HCT116 (cell line): ENCODE results near the gene ITPK1. TPM values are rescaled to one million over a fixed set of nuclear protein-coding genes. Genes with fewer than 3 reads are reported as not detected.

ENCODE experiments used
- ATAC-seq: fragments of 200-7000 bp; cut with Tn5 transposase; 2 replicates; pipeline ENCODE4 v1.9.1; 2020; ENCODE audit warnings: mild to moderate bottlenecking, moderate library complexity
- BruUV-seq: library from RNA; stranded (reverse); fragments of 400-500 nt; replicated peaks from 2 replicates; lab custom pipeline; 2021; lab: Mats Ljungman, UMichigan
- CTCF ChIA-PET: fragments of 300-600 bp; sonication (Branson Sonifier 250); formaldehyde crosslinking; loops from one replicate; lab custom pipeline; 2021; ENCODE audit warnings: antibody characterized with exemption; lab: Charles Lee
- POLR2A ChIA-PET: fragments of 300-600, 350-600 bp; sonication (Branson Sonifier 250); formaldehyde crosslinking; loops from one replicate; lab custom pipeline; 2021; ENCODE audit warnings: antibody characterized with exemption; lab: Charles Lee
- RAD21 ChIA-PET, 2 experiments: fragments of 300-600 bp; sonication (Branson Sonifier 250); formaldehyde crosslinking; loops; one replicate each; lab custom pipeline; 2023; ENCODE audit warnings: low total read pairs in 2 of 2; ENCODE audit not compliant: uncharacterized antibody in 2 of 2, unreplicated experiment in 2 of 2, low non-redundant PET in 1 of 2; lab: Charles Lee
- DNase-seq: peaks from one replicate; pipeline ENCODE4 v3.0.0-alpha.2; 2010; ENCODE audit warnings: low read depth, low spot score
- H2AFZ ChIP-seq: fragments of 200-600 bp; shearing (Covaris generic), sonication (generic); 2 replicates; pipeline ENCODE4 v1.6.1; 2017; ENCODE audit warnings: low read depth, mixed run types, mixed read lengths, antibody characterized with exemption, low read length; ENCODE audit not compliant: poor library complexity, severe bottlenecking
- H3K27ac ChIP-seq: 2 replicates; pipeline ENCODE4 v1.5.1; 2012; ENCODE audit warnings: low read depth, low read length
- H3K27me3 ChIP-seq: fragments of 200-600 bp; sonication (generic); 2 replicates; pipeline ENCODE4 v1.6.1; 2016; ENCODE audit warnings: mixed run types, low read length, mixed read lengths; ENCODE audit not compliant: insufficient read depth
- H3K36me3 ChIP-seq, 2 experiments: fragments of 200-500 bp in 1 of 2; fragments of 200-600 bp in 1 of 2; sonication (Bioruptor generic) in 1 of 2; sonication (generic) in 1 of 2; 2 replicates each; pipeline versions ENCODE4 v1.5.1 to v1.6.1; 2014 to 2016; ENCODE audit warnings: low read length in 2 of 2, inconsistent platforms in 1 of 2, mixed read lengths in 1 of 2, mixed run types in 1 of 2; ENCODE audit not compliant: insufficient read depth in 2 of 2, control insufficient read depth in 1 of 2
- H3K4me1 ChIP-seq, 2 experiments: fragments of 200-600 bp in 1 of 2; sonication (generic) in 1 of 2; 2 replicates each; pipeline versions ENCODE4 v1.5.1 to v1.6.1; 2012 to 2017; ENCODE audit warnings: low read length in 2 of 2, inconsistent platforms in 1 of 2, mild to moderate bottlenecking in 1 of 2, mixed read lengths in 1 of 2, mixed run types in 1 of 2, moderate library complexity in 1 of 2; ENCODE audit not compliant: insufficient read depth in 2 of 2, control insufficient read depth in 1 of 2
- H3K4me2 ChIP-seq: fragments of 200-600 bp; sonication (generic); 2 replicates; pipeline ENCODE4 v1.6.1; 2017; ENCODE audit warnings: mixed run types, low read length, mixed read lengths
- H3K4me3 ChIP-seq, 2 experiments: fragments of 200-600 bp in 1 of 2; sonication (generic) in 1 of 2; replicated peaks in 1 of 2; 2 replicates each; pipeline ENCODE4 v1.5.1; 2011 to 2016; ENCODE audit warnings: low read length in 2 of 2, control low read depth in 1 of 2, low read depth in 1 of 2, mild to moderate bottlenecking in 1 of 2, mixed read lengths in 1 of 2, mixed run types in 1 of 2
- H3K79me2 ChIP-seq: fragments of 200-600 bp; sonication (generic); 2 replicates; pipeline ENCODE4 v1.6.1; 2017; ENCODE audit warnings: mild to moderate bottlenecking, mixed run types, low read length, moderate library complexity, mixed read lengths; ENCODE audit not compliant: insufficient read depth
- H3K9ac ChIP-seq: fragments of 200-600 bp; sonication (generic); 2 replicates; pipeline ENCODE4 v1.6.1; 2016; ENCODE audit warnings: low read length, mixed read lengths
- H3K9me2 ChIP-seq: fragments of 200-600 bp; sonication (generic), shearing (Covaris generic); 2 replicates; pipeline ENCODE4 v1.6.1; 2017; ENCODE audit warnings: mixed run types, mild to moderate bottlenecking, moderate library complexity; ENCODE audit not compliant: insufficient read depth
- H3K9me3 ChIP-seq, 2 experiments: fragments of 200-500 bp in 1 of 2; fragments of 200-600 bp in 1 of 2; sonication (Bioruptor generic) in 1 of 2; sonication (generic) in 1 of 2; 2 replicates each; pipeline ENCODE4 v1.6.1; 2014 to 2017; ENCODE audit warnings: low read length in 2 of 2, mixed read lengths in 2 of 2, inconsistent platforms in 1 of 2, low read depth in 1 of 2, mild to moderate bottlenecking in 1 of 2, mixed run types in 1 of 2, moderate library complexity in 1 of 2; ENCODE audit not compliant: control insufficient read depth in 1 of 2, insufficient read depth in 1 of 2
- H4K20me1 ChIP-seq: fragments of 200-600 bp; sonication (generic), shearing (Covaris generic); 2 replicates; pipeline ENCODE4 v1.6.1; 2017; ENCODE audit warnings: mixed run types, mild to moderate bottlenecking, moderate library complexity; ENCODE audit not compliant: insufficient read depth
- ATF3 ChIP-seq: IDR thresholded peaks from 2 replicates; pipeline ENCODE4 v1.6.1; 2012
- CBX3 ChIP-seq: IDR thresholded peaks from 2 replicates; pipeline ENCODE4 v1.6.1; 2012; ENCODE audit warnings: low read depth
- CEBPB ChIP-seq: IDR thresholded peaks from 2 replicates; pipeline ENCODE4 v1.6.1; 2012; ENCODE audit warnings: low read depth
- ELF1 ChIP-seq: IDR thresholded peaks from 2 replicates; pipeline ENCODE4 v1.6.1; 2012; ENCODE audit warnings: low read depth, borderline replicate concordance
- EZH2 ChIP-seq: fragments of 200-600 bp; sonication (generic); IDR thresholded peaks from 2 replicates; pipeline ENCODE4 v1.6.1; 2017; ENCODE audit warnings: antibody characterized with exemption, mixed run types
- EZH2phosphoT487 ChIP-seq: fragments of 200-600 bp; IDR thresholded peaks from 2 replicates; pipeline ENCODE4 v1.6.1; 2018; ENCODE audit warnings: antibody characterized with exemption, borderline replicate concordance
- FOSL1 ChIP-seq: IDR thresholded peaks from 2 replicates; pipeline ENCODE4 v1.6.1; 2012; ENCODE audit warnings: low read depth
- JUND ChIP-seq: IDR thresholded peaks from 2 replicates; pipeline ENCODE4 v1.6.1; 2012
- POLR2AphosphoS5 ChIP-seq: IDR thresholded peaks from 2 replicates; pipeline ENCODE4 v1.6.1; 2011; ENCODE audit warnings: mild to moderate bottlenecking, low read depth, low read length, moderate library complexity
- RAD21 ChIP-seq: IDR thresholded peaks from 2 replicates; pipeline ENCODE4 v1.6.1; 2012; ENCODE audit warnings: low read depth, mild to moderate bottlenecking
- SIN3A ChIP-seq: IDR thresholded peaks from 2 replicates; pipeline ENCODE4 v1.6.1; 2012; ENCODE audit warnings: low read depth
- SP1 ChIP-seq: IDR thresholded peaks from 2 replicates; pipeline ENCODE4 v1.6.1; 2012; ENCODE audit warnings: low read depth
- SRF ChIP-seq: IDR thresholded peaks from 2 replicates; pipeline ENCODE4 v1.6.1; 2012; ENCODE audit warnings: low read depth
- ZNF274 ChIP-seq: fragments of 200-500 bp; sonication (Bioruptor generic); IDR thresholded peaks from 2 replicates; pipeline ENCODE4 v1.6.1; 2014; ENCODE audit warnings: mild to moderate bottlenecking, low read depth, low read length, inconsistent platforms
- intact Hi-C: fragments of 100-400 bp; cut with micrococcal nuclease; formaldehyde crosslinking; loops from 2 replicates; pipeline ENCODE4 v1.10.0; 2022
- total RNA-seq: library from RNA; stranded (reverse); gene quantifications from one replicate; pipeline ENCODE4 v1.2.1, GENCODE V29; 2021; ENCODE audit not compliant: unreplicated experiment
- TF ChIP-seq, protein P1 (sequence below), 3 experiments: fragments of 200-600 bp in 1 of 3; sonication (generic) in 1 of 3; IDR thresholded peaks in 2 of 3; conservative IDR thresholded peaks in 1 of 3; 2 replicates each; pipeline ENCODE4 v1.5.1; 2012 to 2017; ENCODE audit warnings: low read depth in 2 of 3, low read length in 2 of 3, antibody characterized with exemption in 1 of 3, borderline replicate concordance in 1 of 3, control low read depth in 1 of 3, mild to moderate bottlenecking in 1 of 3, mixed read lengths in 1 of 3, mixed run types in 1 of 3, moderate library complexity in 1 of 3; ENCODE audit not compliant: insufficient read depth in 1 of 3

The ITPK1 gene
- total RNA-seq, 1 experiment from 2014 or later, result 70.2 TPM

DNA sequence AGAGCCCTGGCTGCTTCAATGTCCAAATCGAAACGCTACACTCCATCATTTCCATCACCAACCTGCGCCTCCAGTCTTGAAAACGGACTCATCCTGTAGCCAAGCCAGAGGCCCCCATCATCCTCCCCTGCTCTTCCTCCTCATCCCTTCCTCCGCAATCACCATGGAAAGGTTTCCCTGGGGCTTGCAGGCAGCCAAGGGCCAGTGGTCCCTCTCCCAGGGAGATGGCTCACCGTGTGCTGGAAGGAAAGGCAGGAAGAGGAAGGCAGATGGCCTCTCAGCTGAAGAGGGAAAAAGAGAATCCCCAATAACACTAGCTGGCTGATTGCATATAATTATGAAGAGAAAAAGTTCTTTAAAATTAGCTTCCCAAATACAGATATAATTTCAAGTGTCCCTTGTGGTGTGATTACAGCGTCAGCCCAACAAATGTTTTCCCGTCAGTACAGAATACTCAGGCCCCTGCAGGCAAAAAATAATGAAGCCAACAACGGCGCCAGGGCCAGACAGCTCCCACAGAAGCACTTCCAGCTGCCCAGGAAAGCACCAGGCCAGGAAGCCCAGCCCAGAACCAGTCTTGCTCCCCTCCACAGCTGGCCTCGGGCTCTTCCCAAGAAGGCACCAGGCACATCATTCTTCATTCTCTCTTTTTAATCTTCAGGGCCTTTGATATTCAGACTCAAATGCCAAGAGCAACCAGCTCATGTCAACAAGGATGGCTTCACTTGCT lies 24.7 kb downstream of the ITPK1 start:
- ChIA-PET RAD21 (no interaction called here), POLR2A (no interaction called here), CTCF (no interaction called here)
- intact Hi-C loops, result no loop called here
- Histone ChIP-seq H2AFZ (no peak overlapping the region), H3K27ac (no peak overlapping the region), H3K4me3 (no peak overlapping the region), H3K9me2 (no peaks in the 10 kb centered on the region), H3K4me1 (peaks cover 7 to 16% of the 10 kb centered on the region in 2 experiments; a peak in 3 of 4 replicates), H3K9me3 (no peaks in the 10 kb centered on the region), H3K9ac (no peak overlapping the region), H3K79me2 (peaks cover 50% of the 10 kb centered on the region; the same call in 1 of the 2 replicates), H3K27me3 (no peaks in the 10 kb centered on the region), H4K20me1 (no peaks in the 10 kb centered on the region), H3K4me2 (no peak overlapping the region), H3K36me3 (no peaks in the 10 kb centered on the region)
- ATAC-seq (no peak), DNase-seq (no peak)
- no TSS peak for BruUV-seq
- TF ChIP-seq EZH2phosphoT487, result no peak
- no peak for TF ChIP-seq SP1

DNA sequence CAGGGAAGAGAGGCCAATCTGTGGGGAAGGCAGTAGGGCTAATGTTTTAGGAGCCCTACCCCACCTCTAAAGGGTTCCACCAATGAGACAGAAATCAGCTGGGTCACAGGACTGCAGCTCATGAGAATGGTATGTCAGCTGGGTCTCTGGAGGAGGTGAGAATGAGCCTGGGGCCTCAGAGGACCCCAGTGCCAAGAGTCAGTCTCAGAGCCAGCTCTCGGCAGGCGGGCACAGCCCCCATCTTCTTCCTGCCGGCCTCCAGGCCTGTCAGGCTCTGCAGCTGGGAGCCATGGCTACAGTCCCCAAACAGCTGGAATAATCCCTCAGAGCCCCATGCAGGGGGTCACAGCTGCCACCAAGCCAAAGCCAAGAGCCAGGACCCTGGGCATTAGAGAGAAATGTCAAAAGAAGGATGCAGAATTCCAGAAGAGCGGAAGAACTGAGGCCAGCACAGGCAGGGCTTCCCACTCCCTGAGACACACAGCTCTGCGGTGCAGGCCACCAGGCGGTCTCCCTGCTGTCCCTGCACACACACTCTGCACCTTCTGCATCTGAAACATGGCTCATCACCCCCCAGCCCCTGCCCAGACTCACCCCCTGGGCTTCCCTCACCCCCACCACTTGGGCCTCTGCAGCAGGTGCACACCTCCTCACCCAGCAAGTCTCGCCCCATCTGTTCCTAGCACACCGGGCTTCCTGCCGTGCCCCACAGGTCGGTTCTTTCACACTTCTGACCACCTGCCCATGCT lies 26.0 kb downstream of the ITPK1 start:
- H3K27me3 ChIP-seq, result no peaks in the 10 kb centered on the region
- H2AFZ ChIP-seq, result no peak overlapping the region
- BruUV-seq, result no TSS peak
- no peaks in the 10 kb centered on the region for H3K9me3 ChIP-seq
- ChIA-PET CTCF (no interaction called here), POLR2A (no interaction called here), RAD21 (no interaction called here)
- peaks cover 38% of the 10 kb centered on the region; the same call in 1 of the 2 replicates for H3K79me2 ChIP-seq
- H3K9me2 ChIP-seq, result no peaks in the 10 kb centered on the region
- no peaks in the 10 kb centered on the region for H4K20me1 ChIP-seq
- no peak for ATAC-seq
- no peaks in the 10 kb centered on the region for H3K36me3 ChIP-seq
- DNase-seq, result no peak
- no peak overlapping the region for H3K9ac ChIP-seq
- peaks cover 7 to 18% of the 10 kb centered on the region in 2 experiments; a peak in 3 of 4 replicates for H3K4me1 ChIP-seq
- H3K4me2 ChIP-seq, result no peak overlapping the region
- no peak overlapping the region for H3K4me3 ChIP-seq
- intact Hi-C loops, result no loop called here
- no peak overlapping the region for H3K27ac ChIP-seq
- no peak for TF ChIP-seq SRF
- no peak for TF ChIP-seq SP1
- TF ChIP-seq ELF1, result no peak
- TF ChIP-seq, protein P1, sequence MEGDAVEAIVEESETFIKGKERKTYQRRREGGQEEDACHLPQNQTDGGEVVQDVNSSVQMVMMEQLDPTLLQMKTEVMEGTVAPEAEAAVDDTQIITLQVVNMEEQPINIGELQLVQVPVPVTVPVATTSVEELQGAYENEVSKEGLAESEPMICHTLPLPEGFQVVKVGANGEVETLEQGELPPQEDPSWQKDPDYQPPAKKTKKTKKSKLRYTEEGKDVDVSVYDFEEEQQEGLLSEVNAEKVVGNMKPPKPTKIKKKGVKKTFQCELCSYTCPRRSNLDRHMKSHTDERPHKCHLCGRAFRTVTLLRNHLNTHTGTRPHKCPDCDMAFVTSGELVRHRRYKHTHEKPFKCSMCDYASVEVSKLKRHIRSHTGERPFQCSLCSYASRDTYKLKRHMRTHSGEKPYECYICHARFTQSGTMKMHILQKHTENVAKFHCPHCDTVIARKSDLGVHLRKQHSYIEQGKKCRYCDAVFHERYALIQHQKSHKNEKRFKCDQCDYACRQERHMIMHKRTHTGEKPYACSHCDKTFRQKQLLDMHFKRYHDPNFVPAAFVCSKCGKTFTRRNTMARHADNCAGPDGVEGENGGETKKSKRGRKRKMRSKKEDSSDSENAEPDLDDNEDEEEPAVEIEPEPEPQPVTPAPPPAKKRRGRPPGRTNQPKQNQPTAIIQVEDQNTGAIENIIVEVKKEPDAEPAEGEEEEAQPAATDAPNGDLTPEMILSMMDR (IDR thresholded peaks at IDR 0.05 in 2 of 3, conservative IDR thresholded peaks at IDR 0.05 in 1 of 3; ENCODE audit: borderline replicate concordance in 1 of 3, insufficient read depth in 1 of 3, low read depth in 2 of 3, low read length in 2 of 3), result no peak
- TF ChIP-seq ZNF274, result no peak
- no peak for TF ChIP-seq ATF3
- no peak for TF ChIP-seq CBX3
- TF ChIP-seq POLR2AphosphoS5, result no peak
- TF ChIP-seq EZH2, result no peak
- no peak for TF ChIP-seq FOSL1
- TF ChIP-seq JUND, result no peak
- no peak for TF ChIP-seq SIN3A
- TF ChIP-seq RAD21, result no peak
- TF ChIP-seq CEBPB, result no peak
